NOMO-1 treated with dmso at 0.1 percent for 144 hours (cell line): ENCODE results near the gene HOXA1.

ENCODE experiments used
- DNase-seq: peaks from one replicate; lab custom pipeline; 2025; ENCODE audit not compliant: unreplicated experiment; lab: John Stamatoyannopoulos, UW

Gene HOXA1

DNA sequence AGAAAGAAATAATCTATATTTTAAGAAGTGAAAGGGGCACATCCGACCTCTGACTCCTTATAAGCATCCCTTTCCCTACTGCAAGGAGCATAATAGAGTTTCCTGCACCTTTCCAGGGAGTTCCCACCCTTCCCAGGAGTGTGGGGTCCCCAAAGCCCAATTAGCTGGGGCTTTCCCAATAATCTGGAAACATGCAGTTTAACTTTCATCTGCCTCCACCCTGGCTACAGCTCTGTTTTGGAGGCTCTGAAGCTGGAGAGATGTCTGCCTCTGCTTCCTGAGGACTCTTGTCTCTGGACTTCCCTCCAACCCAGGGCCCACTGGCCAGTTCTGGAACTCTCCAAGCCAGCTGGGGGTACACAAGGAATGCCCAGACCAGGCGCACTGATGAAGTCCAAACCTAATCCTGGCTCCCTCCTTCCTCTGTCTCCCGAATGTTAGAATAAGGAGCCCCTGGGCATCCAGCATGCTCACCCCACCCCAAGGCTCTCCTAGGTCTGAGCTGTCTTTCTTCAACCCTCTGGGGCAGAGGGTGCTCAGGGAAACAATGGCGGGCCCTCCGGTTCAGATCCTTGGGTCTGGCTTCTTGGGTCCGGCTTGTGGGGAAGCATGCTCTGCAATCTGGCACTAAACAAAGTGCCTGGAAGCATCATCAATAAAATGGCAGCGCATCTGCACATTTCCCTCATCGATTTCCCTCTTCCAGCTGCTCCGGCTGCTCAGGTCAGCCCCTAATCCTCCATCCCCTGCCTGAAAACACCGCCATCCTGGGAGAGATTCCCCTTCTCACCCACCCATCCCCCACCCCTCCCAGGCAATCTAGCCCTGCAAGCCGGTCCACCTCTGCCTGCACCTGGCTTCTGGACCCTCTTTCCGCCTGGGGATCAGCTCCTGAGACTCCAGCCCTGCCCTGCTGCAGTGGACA is 21.4 kb upstream of the HOXA1 start:
- no peak for DNase-seq

DNA sequence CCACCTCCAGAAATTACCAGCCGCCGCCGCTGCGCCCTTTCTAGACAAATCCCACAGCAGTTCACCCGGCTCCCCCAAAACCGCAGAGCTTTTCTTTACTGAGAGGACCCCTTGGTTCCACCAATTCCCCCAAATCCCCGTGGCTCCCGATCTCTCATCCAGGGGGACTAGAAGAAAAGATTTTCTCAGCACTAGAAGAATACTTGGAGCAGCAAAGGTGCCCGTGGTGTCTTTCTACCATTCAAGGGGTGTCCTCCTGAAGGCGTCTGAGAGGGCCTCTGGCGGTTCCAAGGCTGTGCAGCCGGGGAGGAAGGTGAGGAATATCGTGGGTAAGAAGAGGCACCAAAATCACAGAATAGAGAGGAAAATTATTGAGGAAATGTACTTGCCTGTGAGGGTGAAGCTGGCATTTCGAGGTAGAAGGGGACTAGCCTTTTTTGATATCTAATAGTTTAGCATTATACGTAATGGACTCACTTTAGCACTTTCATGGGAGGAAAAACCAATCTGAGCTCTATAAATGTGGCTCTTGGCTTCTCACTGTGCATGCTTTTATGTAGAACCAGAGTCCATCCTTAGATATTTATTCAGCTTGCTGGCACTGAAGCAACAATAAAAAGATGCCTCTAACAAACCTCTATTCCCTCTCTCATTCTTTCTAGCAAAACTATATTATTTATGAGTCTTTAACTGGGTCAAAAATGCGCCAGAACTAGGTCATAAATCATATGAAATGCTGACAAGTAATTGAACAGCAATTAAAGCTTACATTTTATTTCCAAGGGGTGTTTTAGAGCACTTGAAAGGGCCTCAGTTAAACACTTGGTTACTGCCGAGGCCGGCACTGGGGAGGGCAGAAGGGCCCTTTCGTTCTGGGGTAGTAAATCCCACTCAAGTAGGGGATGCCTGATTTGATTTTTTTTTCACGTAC is 20.5 kb upstream of the HOXA1 start:
- no peak for DNase-seq

DNA sequence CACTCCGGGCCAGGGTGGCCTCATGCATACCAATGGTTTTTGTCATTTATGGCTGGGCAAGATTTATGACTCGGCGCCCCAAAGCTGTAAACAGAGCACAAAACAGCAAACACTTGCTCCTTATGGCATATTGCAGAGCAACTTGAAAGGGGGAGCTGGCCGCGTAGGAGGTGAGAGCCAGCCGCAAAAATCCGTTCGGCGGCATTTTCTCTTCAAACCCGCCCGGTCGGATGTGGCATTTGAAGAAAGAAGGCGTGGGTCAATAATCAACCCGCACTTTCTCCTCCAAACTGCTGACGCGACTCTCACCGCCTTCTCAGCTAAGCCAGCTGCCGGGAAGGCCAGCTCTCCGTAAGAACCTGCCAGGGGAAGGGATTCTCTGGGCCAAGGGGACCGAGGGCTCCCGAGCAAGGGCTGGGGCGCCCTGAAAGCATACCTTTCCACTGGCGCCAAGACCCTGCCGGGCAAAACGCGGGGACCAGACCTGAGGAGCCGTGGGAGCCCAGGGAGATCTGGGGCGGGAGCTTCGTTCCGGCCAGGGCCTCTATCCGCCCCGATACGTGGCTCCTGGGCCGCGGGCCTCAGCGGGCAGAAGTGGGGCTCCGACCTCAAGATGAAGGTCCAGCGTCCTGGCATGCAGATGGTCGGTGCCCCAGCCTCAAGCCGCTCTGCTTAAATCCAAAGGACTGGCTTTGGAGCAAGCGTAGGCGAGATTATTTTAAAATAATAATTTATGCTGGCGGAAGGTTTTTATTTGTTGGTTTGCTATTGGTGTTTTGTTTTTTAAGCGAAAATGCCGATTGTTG is 19.6 kb upstream of the HOXA1 start:
- DNase-seq: no peak

DNA sequence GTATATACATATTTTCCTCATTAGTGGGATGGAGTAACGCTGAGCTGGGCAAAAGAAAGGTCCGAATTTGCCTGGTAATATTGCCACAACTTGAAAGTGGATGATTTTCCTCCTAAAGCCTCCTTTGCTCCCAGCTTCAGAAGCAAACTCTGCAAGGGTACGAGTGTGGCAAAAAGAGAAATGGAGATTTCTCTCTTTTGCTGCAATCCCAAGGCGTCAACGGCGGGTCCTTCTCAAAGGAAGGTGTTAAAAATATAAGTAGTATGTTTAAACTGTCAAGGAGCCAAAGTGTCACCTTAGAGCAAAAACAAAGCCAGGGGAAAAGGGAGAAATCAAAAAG is 19.1 kb upstream of the HOXA1 start:
- DNase-seq: no peak

DNA sequence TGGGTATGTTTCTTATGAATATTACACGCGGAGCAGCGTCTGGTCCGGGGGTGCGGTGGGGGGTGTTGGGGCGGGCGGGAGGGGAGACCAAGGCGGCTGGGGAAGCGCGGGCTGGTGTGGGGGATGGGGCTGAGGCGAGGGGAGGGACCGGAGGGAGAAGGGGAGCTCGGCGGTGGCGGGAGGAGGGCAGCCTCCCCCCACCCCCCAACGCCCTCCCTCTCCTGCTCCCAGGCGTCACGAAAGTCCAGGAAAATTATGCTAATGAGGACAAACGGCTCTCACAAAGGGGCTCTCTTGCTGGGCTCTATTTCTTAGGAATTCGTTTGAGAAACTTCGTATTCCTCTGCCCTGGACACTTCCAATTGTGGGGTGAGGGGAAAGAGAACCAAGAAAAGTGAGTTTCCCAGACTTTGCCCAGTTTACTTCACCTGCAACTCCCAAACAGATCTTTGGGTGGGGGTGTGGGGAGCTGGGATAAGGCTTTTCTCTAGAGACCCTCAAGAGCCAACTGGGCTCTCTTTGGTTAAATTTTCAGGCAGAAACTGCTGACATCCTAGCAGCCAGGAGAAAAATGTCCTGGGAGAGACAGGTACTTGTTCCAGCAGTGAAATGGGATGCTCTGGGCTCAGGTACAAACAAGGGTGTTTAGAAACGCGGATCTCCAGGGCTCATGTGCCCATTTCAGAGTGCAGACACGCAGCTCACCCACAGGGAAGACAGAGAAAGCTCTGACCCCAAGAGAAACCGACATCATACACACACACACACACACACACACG is 18.4 kb upstream of the HOXA1 start:
- DNase-seq: no peak

DNA sequence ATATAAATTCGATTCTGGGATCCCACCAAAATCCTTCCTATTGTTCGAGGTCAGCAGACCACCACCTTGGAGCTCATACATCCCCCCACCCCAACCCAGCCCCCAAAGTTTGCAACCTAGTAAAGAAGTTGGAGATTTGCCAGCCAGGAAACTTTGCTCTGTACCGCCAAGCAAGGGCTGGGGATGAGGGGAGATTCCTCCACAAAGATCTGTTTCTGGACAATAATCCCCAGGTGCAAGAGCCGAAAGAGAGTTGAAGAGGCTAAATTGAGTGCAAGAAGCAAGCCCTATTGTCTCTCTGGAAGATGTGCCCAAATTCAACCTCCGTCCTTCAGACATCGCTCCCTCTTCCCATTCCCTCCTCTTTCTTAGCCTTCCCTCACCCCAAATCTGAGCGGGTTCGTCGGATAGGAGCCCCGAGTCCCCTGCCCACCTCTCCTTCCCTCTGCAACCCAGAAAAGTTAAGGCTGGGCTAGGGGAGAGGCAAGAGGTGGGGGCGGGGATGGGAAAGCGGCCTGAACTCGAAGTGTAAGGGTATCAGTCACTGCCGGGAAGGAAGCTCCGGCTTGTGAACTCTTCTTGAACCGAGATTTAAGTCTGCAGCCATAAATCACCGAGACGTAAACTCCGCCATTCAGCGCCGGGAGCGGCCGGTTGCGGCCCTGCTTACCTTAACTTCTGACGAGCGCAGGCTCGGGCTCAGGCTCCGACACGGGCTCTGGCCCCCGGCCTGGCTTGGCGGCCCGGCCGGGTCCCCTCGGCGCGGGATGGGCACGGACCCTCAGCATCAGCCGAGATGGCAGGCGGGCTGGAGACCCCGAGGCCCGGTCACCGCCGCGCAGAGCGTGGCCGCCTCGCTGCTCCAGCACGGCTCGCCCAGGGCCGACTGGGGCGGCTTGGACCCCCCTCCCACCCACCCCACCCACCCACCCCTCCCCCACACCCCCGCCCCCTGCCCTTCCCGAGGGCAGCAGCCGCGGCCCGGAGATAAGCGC is 17.5 kb upstream of the HOXA1 start:
- no peak for DNase-seq

DNA sequence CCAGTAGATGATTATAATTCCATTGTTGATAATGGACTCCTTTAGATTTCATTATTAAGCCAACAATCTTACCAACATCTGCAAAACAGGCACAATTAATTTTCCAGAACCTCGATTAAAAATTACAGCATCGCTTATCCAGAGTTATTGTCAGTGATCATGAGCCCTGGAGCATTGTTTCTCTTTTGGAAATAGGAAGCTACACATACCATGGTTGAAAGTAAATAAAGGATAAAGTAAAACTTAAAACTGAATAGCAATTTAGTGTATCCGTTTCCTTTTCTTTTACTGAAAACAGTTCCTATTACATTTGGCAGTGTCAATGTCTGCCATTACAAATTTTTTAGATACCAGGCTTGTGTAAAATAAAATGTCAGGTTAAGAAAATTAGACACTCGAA is 16.6 kb upstream of the HOXA1 start:
- DNase-seq: no peak

DNA sequence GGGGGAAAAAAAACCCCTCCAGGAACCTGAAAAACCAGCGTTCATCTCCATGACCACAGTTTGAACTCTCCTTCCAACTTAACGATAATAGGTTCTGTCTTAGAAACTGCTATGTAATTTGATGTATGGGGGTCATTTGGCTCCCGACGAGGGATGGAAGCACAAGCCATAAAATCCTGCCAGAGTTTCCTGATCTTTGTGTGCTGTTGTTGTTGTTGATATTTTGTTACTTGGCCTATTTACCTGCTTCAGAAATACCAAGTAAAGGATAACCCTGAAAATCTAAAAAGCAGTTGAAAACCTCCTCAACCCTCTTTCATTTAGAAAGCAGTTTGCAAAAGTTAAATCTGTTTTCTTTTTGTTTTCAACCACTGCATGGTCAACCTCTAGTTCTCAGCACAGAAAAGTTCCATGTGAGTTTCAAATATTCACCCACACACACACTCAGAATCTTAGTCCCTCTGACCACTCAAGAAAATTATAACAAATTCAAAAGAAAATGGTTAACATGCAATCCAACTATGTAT is 16.0 kb upstream of the HOXA1 start:
- DNase-seq: no peak

DNA sequence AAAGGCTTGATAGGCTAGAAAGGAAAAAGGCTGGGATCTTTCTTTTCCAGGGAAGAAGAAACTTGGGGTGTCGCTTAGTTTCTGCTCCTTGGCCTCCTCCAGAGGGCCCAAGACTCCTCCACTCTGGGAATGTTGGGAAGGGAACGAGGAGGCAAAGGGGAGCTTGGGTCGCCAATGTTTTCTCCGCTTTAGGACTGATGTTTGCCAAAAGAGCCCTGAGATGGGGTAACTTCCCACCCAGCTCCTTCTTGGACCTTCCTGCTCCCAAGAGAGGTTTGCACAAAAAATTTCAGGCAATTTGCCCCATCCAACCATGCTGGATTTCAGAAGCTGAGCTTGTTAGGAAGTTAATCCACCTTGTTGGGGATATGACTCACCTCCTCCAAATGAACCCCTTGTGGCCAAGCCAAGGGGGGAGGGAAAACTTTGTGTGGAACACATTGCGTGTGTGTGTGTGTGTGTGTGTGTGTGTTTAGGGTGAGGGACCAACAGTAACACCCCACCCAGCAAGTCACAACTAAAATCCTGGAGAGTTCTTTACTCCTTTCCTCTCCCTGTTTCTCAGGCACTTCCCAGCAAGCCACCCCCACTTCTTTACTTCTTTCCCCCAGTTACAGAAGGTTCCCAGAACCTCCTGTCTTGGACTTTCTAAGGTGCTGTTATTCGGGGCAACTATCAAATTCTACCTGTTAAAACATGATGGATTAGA is 15.4 kb upstream of the HOXA1 start:
- DNase-seq: no peak

DNA sequence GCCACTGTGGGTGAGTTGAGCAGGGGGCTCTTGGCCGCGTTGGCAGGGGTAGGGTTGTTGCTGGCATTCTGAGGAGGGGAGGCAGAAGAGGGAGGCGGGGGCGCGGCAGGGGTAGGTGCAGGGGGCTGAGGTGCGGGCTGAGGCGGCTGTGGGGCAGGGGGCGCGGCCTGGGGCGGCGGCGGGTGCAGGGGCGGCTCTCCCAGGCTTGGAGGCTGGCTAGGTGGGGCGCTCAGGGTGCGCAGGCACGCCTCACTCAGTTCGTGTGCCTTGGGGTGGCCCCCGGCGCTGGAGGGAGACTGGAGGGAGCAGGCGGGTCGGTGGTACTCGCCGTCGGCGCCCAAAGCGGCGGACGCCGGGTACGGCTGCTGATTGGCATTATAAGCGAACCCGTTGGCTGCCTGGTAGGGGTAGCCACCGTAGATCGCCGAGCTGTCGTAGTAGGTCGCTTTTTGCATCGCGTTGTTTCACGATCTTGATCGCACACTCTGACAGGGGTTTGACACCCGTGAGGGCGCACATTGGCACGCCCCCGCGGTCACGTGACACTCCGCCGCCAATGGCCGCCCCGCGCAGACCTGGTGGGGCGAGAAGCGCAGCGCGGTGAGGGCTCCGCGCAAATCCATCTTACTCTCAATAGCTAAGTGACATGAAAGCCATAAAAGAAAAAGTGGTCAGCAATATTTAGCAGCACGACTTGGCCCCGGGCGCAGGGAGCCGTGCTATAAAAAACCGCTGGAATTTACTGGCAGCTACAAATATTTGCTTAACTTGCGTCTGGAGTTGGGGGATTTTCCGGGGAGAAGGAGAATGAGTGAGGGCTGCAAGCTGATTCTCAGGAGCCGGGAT is 14.6 kb upstream of the HOXA1 start:
- DNase-seq: no peak

DNA sequence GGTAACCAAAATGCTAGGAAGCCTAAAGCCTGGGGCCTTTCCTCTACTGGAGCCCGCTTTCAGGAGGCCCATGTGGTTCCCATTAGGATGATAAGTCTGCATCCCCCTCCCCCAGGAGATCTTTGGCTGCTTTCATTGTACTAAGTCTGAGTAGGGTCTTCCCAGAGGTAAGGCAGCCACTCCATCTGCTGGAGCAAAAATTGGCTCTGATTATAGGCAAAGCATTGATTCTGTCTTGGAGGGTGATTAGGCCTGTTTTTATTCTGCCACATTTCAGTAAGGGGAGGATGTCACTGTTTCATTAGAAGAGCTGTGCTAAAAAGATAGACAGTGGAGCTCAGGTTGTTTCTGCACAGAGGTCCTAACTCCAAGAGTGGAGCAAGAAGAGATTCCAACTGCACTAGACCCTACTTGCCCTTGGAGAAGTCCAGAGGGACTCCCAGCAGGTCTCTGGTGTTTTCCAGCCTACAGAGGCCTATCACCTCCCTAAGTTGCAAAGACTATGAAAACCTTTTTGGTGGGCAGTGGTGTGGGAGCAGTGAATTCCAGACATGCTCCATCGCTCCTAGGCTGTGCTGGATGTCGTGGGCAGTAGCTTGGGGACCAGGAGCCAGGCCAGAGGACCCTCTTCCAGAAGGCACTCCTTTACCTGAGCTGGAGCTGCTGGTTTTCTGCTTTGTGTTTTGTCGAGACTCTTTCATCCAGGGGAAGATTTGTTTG is 13.8 kb upstream of the HOXA1 start:
- DNase-seq: no peak

DNA sequence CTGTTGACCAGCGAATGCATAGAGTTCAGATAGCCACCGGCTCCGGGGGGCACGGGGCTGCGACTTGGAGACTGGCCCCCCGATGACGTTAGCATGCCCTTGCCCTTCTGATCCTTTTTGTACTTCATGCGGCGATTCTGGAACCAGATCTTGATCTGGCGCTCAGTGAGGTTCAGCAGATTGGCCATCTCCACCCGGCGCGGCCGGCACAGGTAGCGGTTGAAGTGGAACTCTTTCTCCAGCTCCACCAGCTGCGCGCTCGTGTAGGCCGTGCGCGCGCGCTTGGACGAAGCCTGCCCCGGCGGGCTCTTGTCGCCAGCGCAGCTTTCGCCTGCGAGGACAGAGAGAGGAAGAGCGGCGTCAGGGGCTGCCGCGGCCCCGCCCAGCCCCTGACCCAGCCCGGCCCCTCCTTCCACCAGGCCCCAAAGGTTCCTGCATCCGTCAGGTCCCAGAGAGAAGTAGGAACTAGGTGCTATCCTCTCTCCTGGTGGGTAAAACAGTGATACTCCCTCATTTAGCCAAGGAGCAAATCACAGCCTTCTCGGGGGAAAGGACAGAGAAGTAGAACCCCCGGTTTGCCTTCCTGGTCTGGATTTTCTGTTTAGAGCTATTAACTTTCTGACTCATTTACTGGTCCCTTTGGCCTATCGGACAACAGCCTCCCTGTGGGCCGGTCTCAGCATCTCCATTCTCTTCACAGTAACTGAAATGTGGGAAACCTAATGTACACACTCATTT is 12.8 kb upstream of the HOXA1 start:
- DNase-seq: no peak

DNA sequence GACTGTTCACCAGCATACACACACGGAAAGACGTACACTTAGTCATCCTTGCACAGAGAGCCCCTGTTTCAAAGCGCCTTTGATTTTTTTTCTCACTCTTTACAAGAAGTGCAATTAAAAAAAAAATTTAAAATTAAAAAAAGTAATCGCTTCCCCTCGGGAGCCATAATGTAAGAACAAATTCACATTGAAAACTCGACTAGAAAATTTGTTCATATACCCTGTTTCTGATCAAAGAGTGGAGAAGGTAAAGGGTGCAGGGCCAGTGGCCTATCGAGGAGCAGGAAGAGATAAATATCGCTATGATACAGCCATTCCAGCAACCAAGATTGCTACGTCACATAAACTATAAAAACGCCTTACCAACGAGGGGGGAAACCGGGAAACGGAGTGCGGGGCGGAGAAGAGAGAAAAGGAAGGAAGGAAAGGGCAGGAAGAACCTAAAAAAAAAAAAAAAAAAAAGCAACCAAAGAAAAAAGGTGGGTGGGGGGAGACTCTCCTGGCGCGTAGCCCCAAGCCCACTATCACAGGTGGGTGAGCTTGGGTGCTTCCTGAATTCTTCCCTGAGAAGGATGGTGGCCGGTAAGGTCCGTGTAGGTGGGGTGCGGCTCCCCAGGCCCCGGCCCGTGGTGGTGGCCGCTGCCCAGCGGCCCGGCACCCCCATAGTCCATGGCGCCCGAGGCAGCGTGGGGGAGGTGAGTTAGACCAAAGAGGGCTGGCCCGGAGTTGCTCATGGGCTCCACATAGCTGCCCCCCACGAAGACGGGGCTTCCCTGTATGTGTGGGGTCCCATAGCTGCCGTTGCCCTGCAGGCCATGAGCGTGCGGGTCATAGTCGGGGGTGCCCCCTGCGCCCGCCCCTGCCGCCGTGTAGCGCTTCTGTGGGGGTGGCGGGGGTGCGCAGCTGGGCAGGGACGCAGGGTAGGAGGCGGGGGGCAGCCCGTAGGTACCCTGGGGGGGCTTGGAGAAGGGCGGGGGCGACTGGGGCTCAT is 11.9 kb upstream of the HOXA1 start:
- no peak for DNase-seq

DNA sequence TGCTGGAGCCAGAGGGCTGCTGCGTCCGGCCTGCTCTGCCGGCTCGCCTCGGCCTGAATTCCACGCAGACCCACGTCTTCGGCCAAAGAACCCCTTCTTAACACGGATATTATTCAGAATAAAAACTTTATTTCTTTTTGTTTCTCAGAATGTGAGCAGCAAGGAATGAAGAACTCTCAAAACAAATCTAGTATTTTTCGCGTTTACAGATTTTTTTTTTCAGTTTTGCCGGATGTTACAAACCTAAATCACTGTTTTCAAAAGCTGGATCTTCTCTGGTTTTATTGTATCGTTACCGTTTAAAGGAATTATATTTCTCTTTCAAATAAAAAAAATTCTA is 11.1 kb upstream of the HOXA1 start:
- DNase-seq: no peak
